Nephron progenitor cell (in vitro differentiated cells): Measurements from ENCODE around the gene EXOC3L1.

Experiments used
- DNase-seq: peaks from one replicate; pipeline ENCODE4 v3.0.0; 2021
- H3K27ac Mint-ChIP-seq: 2 replicates; pipeline ENCODE4 v1.8.0; 2021; ENCODE audit warnings: mild to moderate bottlenecking, moderate library complexity, mixed read lengths
- H3K27me3 Mint-ChIP-seq: 2 replicates; pipeline ENCODE4 v1.8.0; 2021; ENCODE audit warnings: mild to moderate bottlenecking, low read depth, mixed read lengths; ENCODE audit not compliant: poor library complexity
- H3K36me3 Mint-ChIP-seq: 2 replicates; pipeline ENCODE4 v1.8.0; 2021; ENCODE audit warnings: low read depth, mixed read lengths
- H3K4me1 Mint-ChIP-seq: 2 replicates; pipeline ENCODE4 v1.8.0; 2021; ENCODE audit warnings: mixed read lengths
- H3K4me3 Mint-ChIP-seq: 2 replicates; pipeline ENCODE4 v1.8.0; 2021; ENCODE audit warnings: mild to moderate bottlenecking, moderate library complexity, mixed read lengths
- H3K9me3 Mint-ChIP-seq: 2 replicates; pipeline ENCODE4 v1.8.0; 2021; ENCODE audit warnings: mild to moderate bottlenecking, moderate library complexity, mixed read lengths
- CTCF ChIP-seq: fragments of 200-600 bp; sonication (generic); IDR thresholded peaks from 2 replicates; pipeline ENCODE4 v1.5.0; 2021; ENCODE audit warnings: antibody characterized with exemption

EXOC3L1 gene

DNA sequence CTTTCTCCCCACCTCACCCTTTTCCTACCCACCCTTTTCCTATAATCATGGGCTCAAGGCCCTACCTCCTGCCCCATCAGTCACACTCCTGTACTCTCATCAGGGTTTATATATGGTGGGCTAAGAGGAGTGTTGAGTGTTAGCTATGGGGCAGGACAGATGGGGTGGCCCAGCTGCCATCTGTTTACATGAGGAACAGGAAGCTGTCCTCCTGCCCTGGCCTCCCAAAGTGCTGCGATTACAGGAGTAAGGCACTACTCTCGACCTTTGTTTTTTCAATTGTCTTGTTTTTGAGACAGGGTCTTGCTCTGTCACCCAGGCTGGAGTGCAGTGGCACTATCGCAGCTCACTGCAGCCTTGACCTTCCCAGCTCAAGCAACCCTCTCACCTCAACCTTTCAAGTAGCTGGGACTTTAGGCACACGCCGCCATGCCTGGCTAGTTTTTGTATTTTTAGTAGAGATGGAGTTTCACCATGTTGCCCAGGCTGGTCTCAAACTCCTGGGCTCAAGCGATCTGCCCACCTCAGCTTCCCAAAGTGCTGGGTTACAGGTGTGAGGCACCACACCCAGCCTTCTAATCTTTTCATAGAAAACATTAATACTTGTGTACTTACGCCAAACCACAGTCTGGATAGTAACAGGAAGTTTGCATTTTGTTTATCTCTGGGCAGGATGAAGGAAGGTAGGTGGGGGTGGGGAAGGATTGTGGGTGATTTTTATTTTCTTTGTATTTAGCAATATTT, 31.9 kb downstream of the EXOC3L1 start:
- no peak overlapping the region for H3K27ac Mint-ChIP-seq
- TF ChIP-seq CTCF: no peak
- H3K9me3 Mint-ChIP-seq: peaks cover 4% of the 10 kb centered on the region
- peaks cover 9% of the 10 kb centered on the region for H3K4me1 Mint-ChIP-seq
- H3K4me3 Mint-ChIP-seq: peak overlapping the region; percentile 66
- no peaks in the 10 kb centered on the region for H3K36me3 Mint-ChIP-seq
- no peak for DNase-seq
- H3K27me3 Mint-ChIP-seq: peaks cover 100% of the 10 kb centered on the region

- Mint-ChIP-seq H3K4me1 (peaks cover 9% of the 10 kb centered on the region), H3K27me3 (peaks cover 100% of the 10 kb centered on the region), H3K4me3 (no peak overlapping the region), H3K27ac (no peak overlapping the region), H3K36me3 (no peaks in the 10 kb centered on the region), H3K9me3 (peaks cover 4% of the 10 kb centered on the region)
- TF ChIP-seq CTCF: no peak
- no peak for DNase-seq
Observed at GRCh38 chr16:67157106-67157748, 32.7 kb downstream of the EXOC3L1 start.

DNA sequence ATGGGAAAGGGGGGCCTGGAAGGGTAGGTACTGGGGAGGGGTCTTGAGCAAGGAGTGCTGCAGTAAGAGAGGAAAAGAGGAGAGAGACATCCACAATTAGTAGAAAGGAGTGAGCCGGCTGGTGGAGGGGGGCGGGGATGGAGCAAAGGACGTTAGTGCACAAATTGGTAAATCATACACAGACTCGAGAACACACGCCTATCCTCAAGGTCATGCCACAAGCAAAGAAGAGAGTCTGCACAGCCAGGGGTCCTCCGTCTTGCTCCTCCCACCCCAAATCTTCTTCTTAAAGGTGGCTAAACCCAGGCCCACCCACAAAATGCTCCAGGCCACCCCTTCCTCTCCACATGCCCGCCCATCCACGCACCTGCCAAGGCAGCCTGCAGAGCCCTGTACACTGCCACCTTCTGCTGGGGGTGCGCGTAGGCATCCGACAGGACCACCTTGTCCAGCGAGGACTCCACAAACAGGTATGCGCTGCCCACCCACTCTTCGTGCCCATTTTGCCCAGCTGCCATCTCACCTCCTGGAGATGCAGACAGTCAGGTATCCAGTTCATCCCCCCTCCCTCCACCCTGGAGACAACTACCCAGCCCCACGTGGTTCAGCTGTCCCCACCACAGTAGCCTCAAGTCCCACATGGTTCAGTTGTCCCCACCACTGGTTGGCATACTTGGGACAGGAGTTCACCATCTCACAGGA, 33.6 kb downstream of the EXOC3L1 start:
- no peak for DNase-seq
- Mint-ChIP-seq H3K36me3 (no peaks in the 10 kb centered on the region), H3K27ac (no peak overlapping the region), H3K4me1 (peaks cover 10% of the 10 kb centered on the region), H3K9me3 (peaks cover 4% of the 10 kb centered on the region), H3K27me3 (peaks cover 100% of the 10 kb centered on the region), H3K4me3 (no peak overlapping the region)
- no peak for TF ChIP-seq CTCF

DNA sequence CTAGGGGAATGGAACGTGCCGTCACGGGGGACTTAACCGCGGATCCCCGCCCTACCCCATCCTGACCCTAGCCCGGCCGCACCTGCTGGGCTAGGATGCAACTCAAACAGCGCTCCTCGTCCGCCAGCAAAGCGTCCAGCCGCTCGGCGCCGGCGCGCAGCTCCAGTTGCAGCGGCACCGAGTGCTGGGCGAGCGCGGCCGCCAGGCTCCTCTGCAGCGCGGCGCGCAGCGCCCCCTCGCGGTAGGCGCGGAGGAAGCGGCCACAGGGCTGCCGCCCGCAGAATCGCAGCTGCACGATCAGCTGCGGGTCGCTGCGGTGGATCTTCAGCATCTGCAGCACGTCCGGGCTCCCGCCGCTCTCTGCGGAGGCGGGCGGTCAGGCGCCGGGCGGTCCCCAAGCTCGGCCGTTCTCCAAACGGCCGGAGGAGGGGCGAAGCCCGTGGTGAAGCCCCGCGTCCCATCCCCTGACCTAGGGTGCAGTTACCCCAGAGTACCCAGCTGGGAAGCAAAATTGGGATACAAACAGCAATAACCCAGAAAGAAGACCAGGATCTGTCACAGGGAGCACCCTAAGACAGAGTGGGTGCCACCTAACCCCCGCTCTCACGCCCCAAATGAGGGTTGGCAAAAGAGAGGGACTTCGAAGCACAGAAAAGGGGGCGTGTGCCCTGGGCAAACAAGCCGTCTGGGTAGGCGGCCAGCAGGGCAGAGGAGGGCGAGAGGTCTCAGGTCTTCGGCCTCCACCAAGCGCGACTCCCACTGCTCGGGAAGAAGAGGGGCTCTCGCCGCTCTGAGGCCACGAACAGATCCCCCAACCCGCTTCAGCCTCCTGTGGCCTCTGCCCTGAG, 34.4 kb downstream of the EXOC3L1 start:
- Mint-ChIP-seq H3K9me3 (no peaks in the 10 kb centered on the region), H3K27ac (no peak overlapping the region), H3K4me1 (peaks cover 13% of the 10 kb centered on the region), H3K4me3 (peak overlapping the region; percentile 71), H3K36me3 (no peaks in the 10 kb centered on the region), H3K27me3 (peaks cover 97% of the 10 kb centered on the region)
- TF ChIP-seq CTCF: peak; percentile 96
- DNase-seq: peak; percentile 93

DNA sequence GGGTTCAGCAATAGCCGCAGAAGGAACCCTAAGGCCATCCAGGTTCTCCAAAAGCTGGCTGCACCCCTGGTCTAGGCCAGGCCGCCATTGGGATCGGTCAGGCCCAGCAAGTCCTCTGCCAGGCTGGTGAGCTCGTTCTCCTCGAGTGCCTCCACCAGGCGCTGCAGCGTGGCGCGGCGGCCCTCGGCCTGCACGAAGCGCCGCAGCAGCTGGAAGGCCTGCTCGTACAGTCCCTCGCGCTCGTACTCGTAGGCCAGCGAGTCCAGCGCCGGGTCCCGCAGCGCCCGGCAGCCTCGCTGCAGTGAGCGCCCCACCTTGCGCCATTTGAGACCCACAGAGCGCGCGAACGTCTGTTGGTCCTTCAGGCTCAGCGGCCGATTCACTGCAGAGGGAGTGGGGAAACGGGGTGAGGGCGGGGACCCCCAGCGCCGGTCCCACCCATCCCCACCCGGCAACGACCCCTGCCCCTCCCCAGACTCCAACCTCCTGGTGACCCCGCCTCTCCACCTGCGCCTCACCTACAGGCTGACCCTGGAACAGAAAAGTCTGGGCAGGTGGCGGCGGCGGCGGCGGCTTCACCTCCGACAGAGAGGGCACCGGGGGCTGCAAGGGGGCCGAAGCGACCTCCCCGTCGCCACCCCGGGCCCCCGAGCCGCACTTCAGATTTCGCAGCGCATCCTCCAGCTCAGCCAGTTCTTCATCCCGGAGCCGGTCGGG, 35.2 kb downstream of the EXOC3L1 start:
- H3K36me3 Mint-ChIP-seq: no peaks in the 10 kb centered on the region
- no peak for TF ChIP-seq CTCF
- peaks cover 94% of the 10 kb centered on the region for H3K27me3 Mint-ChIP-seq
- peaks cover 13% of the 10 kb centered on the region for H3K4me1 Mint-ChIP-seq
- no peaks in the 10 kb centered on the region for H3K9me3 Mint-ChIP-seq
- no peak overlapping the region for H3K27ac Mint-ChIP-seq
- peak overlapping the region; percentile 71 for H3K4me3 Mint-ChIP-seq
- DNase-seq: no peak
